H9 (cell line): Measurements from ENCODE around the gene UVRAG. TPM values are rescaled to one million over a fixed set of nuclear protein-coding genes. Genes with fewer than 3 reads are reported as not detected.

ENCODE experiments used
- DNase-seq: peaks from one replicate; pipeline ENCODE4 v3.0.0-alpha.2; 2017
- H2AFZ ChIP-seq: one replicate; pipeline ENCODE4 v1.6.1; 2013; ENCODE audit warnings: mild to moderate bottlenecking, low read length, control low read depth, moderate library complexity
- H2AK5ac ChIP-seq: 2 replicates; pipeline ENCODE4 v1.6.1; 2013; ENCODE audit warnings: low read length, control low read depth, mixed read lengths; ENCODE audit not compliant: insufficient read length
- H2BK120ac ChIP-seq: one replicate; pipeline ENCODE4 v1.6.1; 2013; ENCODE audit warnings: low read depth, mild to moderate bottlenecking, low read length, control low read depth, inconsistent platforms; ENCODE audit not compliant: poor library complexity, severe bottlenecking
- H2BK12ac ChIP-seq: 2 replicates; pipeline ENCODE4 v1.6.1; 2013; ENCODE audit warnings: low read length, control low read depth, mixed read lengths, low read depth; ENCODE audit not compliant: insufficient read length
- H2BK15ac ChIP-seq: 2 replicates; pipeline ENCODE4 v1.6.1; 2013; ENCODE audit warnings: low read depth, low read length, control low read depth
- H2BK20ac ChIP-seq: one replicate; pipeline ENCODE4 v1.6.1; 2013; ENCODE audit warnings: low read depth, mild to moderate bottlenecking, low read length, control low read depth, inconsistent platforms; ENCODE audit not compliant: poor library complexity, severe bottlenecking
- H2BK5ac ChIP-seq: 2 replicates; pipeline ENCODE4 v1.6.1; 2013; ENCODE audit warnings: low read length, control low read depth, mixed read lengths; ENCODE audit not compliant: insufficient read length
- H3K14ac ChIP-seq: 2 replicates; pipeline ENCODE4 v1.6.1; 2013; ENCODE audit warnings: low read length, control low read depth; ENCODE audit not compliant: insufficient read depth
- H3K18ac ChIP-seq: 2 replicates; pipeline ENCODE4 v1.6.1; 2013; ENCODE audit warnings: low read depth, mild to moderate bottlenecking, mixed read lengths, low read length, control low read depth; ENCODE audit not compliant: insufficient read length
- H3K23ac ChIP-seq: 2 replicates; pipeline ENCODE4 v1.6.1; 2013; ENCODE audit warnings: low read length, control low read depth, mixed read lengths, low read depth; ENCODE audit not compliant: insufficient read length
- H3K23me2 ChIP-seq: 2 replicates; pipeline ENCODE4 v1.6.1; 2013; ENCODE audit warnings: low read depth, mild to moderate bottlenecking, mixed read lengths, low read length, control low read depth; ENCODE audit not compliant: insufficient read length, poor library complexity, severe bottlenecking
- H3K27ac ChIP-seq: 2 replicates; pipeline ENCODE4 v1.5.1; 2013; ENCODE audit warnings: low read length, control low read depth, mixed read lengths, low read depth; ENCODE audit not compliant: insufficient read length
- H3K27me3 ChIP-seq: 2 replicates; pipeline ENCODE4 v1.6.1; 2013; ENCODE audit warnings: low read length, control low read depth, inconsistent platforms; ENCODE audit not compliant: insufficient read depth
- H3K4ac ChIP-seq: 2 replicates; pipeline ENCODE4 v1.6.1; 2013; ENCODE audit warnings: low read depth, mild to moderate bottlenecking, control low read depth, inconsistent platforms, low read length, moderate library complexity
- H3K4me1 ChIP-seq: 2 replicates; pipeline ENCODE4 v1.6.1; 2013; ENCODE audit warnings: low read length, control low read depth, inconsistent platforms; ENCODE audit not compliant: insufficient read depth
- H3K4me2 ChIP-seq: 2 replicates; pipeline ENCODE4 v1.6.1; 2013; ENCODE audit warnings: low read length, control low read depth, mixed read lengths; ENCODE audit not compliant: insufficient read length, insufficient read depth
- H3K56ac ChIP-seq: 2 replicates; pipeline ENCODE4 v1.6.1; 2013; ENCODE audit warnings: low read depth, mild to moderate bottlenecking, mixed read lengths, low read length, control low read depth; ENCODE audit not compliant: insufficient read length
- H3K79me1 ChIP-seq: 2 replicates; pipeline ENCODE4 v1.6.1; 2013; ENCODE audit warnings: low read depth, mild to moderate bottlenecking, moderate library complexity, low read length, control low read depth, inconsistent platforms; ENCODE audit not compliant: insufficient read depth, poor library complexity, severe bottlenecking
- H3K79me2 ChIP-seq: 2 replicates; pipeline ENCODE4 v1.6.1; 2013; ENCODE audit warnings: low read length, control low read depth, inconsistent platforms; ENCODE audit not compliant: insufficient read depth
- H3K9ac ChIP-seq: 2 replicates; pipeline ENCODE4 v1.6.1; 2013; ENCODE audit warnings: low read length, control low read depth, mixed read lengths; ENCODE audit not compliant: insufficient read length; ENCODE audit errors: extremely low read depth
- H3K9me3 ChIP-seq: one replicate; pipeline ENCODE4 v1.6.1; 2013; ENCODE audit warnings: low read depth, low read length, inconsistent platforms; ENCODE audit not compliant: control insufficient read depth
- H3T11ph ChIP-seq: one replicate; pipeline ENCODE4 v1.6.1; 2013; ENCODE audit warnings: mild to moderate bottlenecking, low read length, control low read depth, inconsistent platforms
- H4K20me1 ChIP-seq: one replicate; pipeline ENCODE4 v1.6.1; 2013; ENCODE audit not compliant: control insufficient read depth, insufficient read length, insufficient read depth
- H4K5ac ChIP-seq: 2 replicates; pipeline ENCODE4 v1.6.1; 2013; ENCODE audit warnings: low read depth, mild to moderate bottlenecking, mixed read lengths, low read length, control low read depth; ENCODE audit not compliant: insufficient read length
- H4K8ac ChIP-seq: replicated peaks from 2 replicates; pipeline ENCODE4 v1.6.1; 2013; ENCODE audit warnings: low read length, control low read depth, mixed read lengths, low read depth; ENCODE audit not compliant: insufficient read length
- H4K91ac ChIP-seq: 2 replicates; pipeline ENCODE4 v1.6.1; 2013; ENCODE audit warnings: low read depth, mild to moderate bottlenecking, moderate library complexity, mixed read lengths, low read length, control low read depth; ENCODE audit not compliant: insufficient read length
- H3K27ac Mint-ChIP-seq, 3 experiments: 2 replicates in 2 of 3; 3 replicates in 1 of 3; pipeline ENCODE4 v1.8.0; 2020 to 2021; ENCODE audit warnings: mixed read lengths in 3 of 3, mild to moderate bottlenecking in 1 of 3, moderate library complexity in 1 of 3
- H3K27me3 Mint-ChIP-seq: 2 replicates; pipeline ENCODE4 v1.8.0; 2021; ENCODE audit warnings: low read depth, mild to moderate bottlenecking, moderate library complexity, mixed read lengths
- H3K36me3 Mint-ChIP-seq, 3 experiments: 2 replicates in 2 of 3; 3 replicates in 1 of 3; pipeline ENCODE4 v1.8.0; 2020 to 2021; ENCODE audit warnings: low read depth in 3 of 3, mixed read lengths in 3 of 3; ENCODE audit not compliant: insufficient read depth in 1 of 3
- H3K4me1 Mint-ChIP-seq, 2 experiments: 2 replicates each; pipeline ENCODE4 v1.8.0; 2020; ENCODE audit warnings: mixed read lengths in 2 of 2
- H3K4me3 Mint-ChIP-seq, 2 experiments: 2 replicates in 1 of 2; 3 replicates in 1 of 2; pipeline ENCODE4 v1.8.0; 2020 to 2021; ENCODE audit warnings: mild to moderate bottlenecking in 2 of 2, mixed read lengths in 2 of 2, moderate library complexity in 1 of 2
- H3K9me3 Mint-ChIP-seq, 2 experiments: 2 replicates in 1 of 2; 3 replicates in 1 of 2; pipeline ENCODE4 v1.8.0; 2020; ENCODE audit warnings: mild to moderate bottlenecking in 2 of 2, mixed read lengths in 2 of 2, moderate library complexity in 1 of 2
- CTCF ChIP-seq: fragments of 200-600 bp; sonication (generic); conservative IDR thresholded peaks from 3 replicates; pipeline ENCODE4 v1.8.0; 2021; ENCODE audit warnings: antibody characterized with exemption, mild to moderate bottlenecking
- WGBS: extraction: QIAGEN DNeasy Blood & Tissue Kit; methylation state at CpG from one replicate; pipeline ENCODE4 v1.1.7; 2013; ENCODE audit warnings: missing lambda C conversion rate, low lambda C conversion rate, mixed read lengths; ENCODE audit not compliant: insufficient read length; ENCODE audit errors: extremely low coverage; 5-methylcytosine and 5-hydroxymethylcytosine counted together
- total RNA-seq: library from RNA; stranded (reverse); gene quantifications from 2 replicates; pipeline ENCODE4 v1.2.1, GENCODE V29; 2021

UVRAG gene
- total RNA-seq, 1 experiment from 2014 or later: 18.5 TPM

GRCh38 chr11:75851203-75851602, 36.2 kb downstream of the UVRAG start:
- H3K4me3 Mint-ChIP-seq: no peak overlapping the region
- Histone ChIP-seq H3K4me2 (no peak overlapping the region), H2BK12ac (no peak overlapping the region), H3K23me2 (no peaks in the 10 kb centered on the region), H2BK5ac (no peak overlapping the region), H3K27ac (no peak overlapping the region), H4K91ac (no peak overlapping the region), H3K23ac (no peak overlapping the region), H4K8ac (no peak overlapping the region), H3K18ac (no peak overlapping the region), H3K14ac (no peak overlapping the region), H3K4me1 (no peaks in the 10 kb centered on the region), H2AFZ (no peak overlapping the region), H3K9ac (no peak overlapping the region), H3K56ac (no peak overlapping the region), H4K20me1 (no peaks in the 10 kb centered on the region), H2AK5ac (no peak overlapping the region), H2BK120ac (no peak overlapping the region), H3K79me2 (peaks cover 2% of the 10 kb centered on the region; the same call in 1 of the 2 replicates), H3T11ph (no peak overlapping the region), H3K9me3 (no peaks in the 10 kb centered on the region), H4K5ac (no peak overlapping the region), H2BK20ac (no peak overlapping the region), H2BK15ac (no peak overlapping the region), H3K4ac (no peak overlapping the region), H3K79me1 (peaks cover 4% of the 10 kb centered on the region), H3K27me3 (no peaks in the 10 kb centered on the region)
- H3K27ac Mint-ChIP-seq: no peak overlapping the region
- H3K27me3 Mint-ChIP-seq: no peaks in the 10 kb centered on the region
- H3K4me1 Mint-ChIP-seq: peaks cover 3% of the 10 kb centered on the region in 2 experiments; a peak in 2 of 4 replicates
- no CpG with 5 or more reads among the region's 1 CpG for WGBS
- TF ChIP-seq CTCF: no peak
- DNase-seq: no peak
- peaks cover 0 to 2% (median 0%) of the 10 kb centered on the region in 3 experiments; a peak in 2 of 7 replicates for H3K36me3 Mint-ChIP-seq
- no peaks in the 10 kb centered on the region for H3K9me3 Mint-ChIP-seq
